ENCODE data around the gene TRIM66. TPM values are rescaled to one million over a fixed set of nuclear protein-coding genes. Genes with fewer than 3 reads are reported as not detected.

Gene TRIM66
- polyA plus RNA-seq, 4 donors, result 1.4 to 6.0 (median 4.0) TPM

Other genes starting within 250 kb of the TRIM66 start
- gene STK33, start 88.4 kb downstream of the TRIM66 start, polyA plus RNA-seq, result 1 to 10 TPM in 3 of 4 donors, under 1 TPM in 1; 0.89 to 5.3 (median 2.5) TPM
- gene RPL27A, start 127 bp upstream of the TRIM66 start, polyA plus RNA-seq, result 1,000 to 10,000 TPM; 2,503 to 4,316 (median 3,116) TPM
- 10 to 100 TPM; 11.6 to 24.4 (median 15.1) TPM for gene AKIP1, start 228.5 kb upstream of the TRIM66 start, polyA plus RNA-seq